ENCODE measurements around the gene FRMD4A. TPM values are rescaled to one million over a fixed set of nuclear protein-coding genes. Genes with fewer than 3 reads are reported as not detected.
A peak's percentile ranks its signal among the peaks of the same experiment; 100 is the strongest.

FRMD4A gene
- total and polyA plus RNA-seq, 8 donors: 6.9 to 25.3 (median 11.3) TPM

DNA sequence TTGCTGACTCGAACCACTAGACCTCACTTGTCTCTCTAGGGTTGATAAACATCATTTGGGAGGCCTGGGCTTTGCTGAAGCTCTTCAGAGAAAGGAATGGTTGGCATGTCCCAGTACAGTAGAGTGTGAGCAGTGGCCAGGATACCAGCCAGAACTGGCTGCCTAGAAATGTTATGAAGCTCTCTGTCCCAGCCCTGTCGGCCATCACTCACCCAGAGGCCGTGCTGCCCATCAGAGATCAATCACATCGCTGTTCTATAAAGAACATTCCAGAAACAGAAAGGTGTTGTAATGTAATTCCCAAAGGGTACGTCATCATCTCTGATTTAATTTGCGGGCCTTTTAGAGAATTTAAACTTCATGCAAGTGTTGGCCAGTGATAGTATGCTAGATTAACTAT, 632.5 kb downstream of the FRMD4A start:
- H3K36me3 ChIP-seq: peaks cover 13 to 69% (median 58%) of the 10 kb centered on the region in 4 donors
- WGBS, 5 donors: 80 to 94% (median 84%) methylated on average over 6 of the region's 6 CpGs
- TF ChIP-seq POLR2A (IDR thresholded peaks at IDR 0.05) (no peak), POLR2AphosphoS5 (IDR thresholded peaks at IDR 0.05) (no peak), EP300 (IDR thresholded peaks at IDR 0.05) (no peak)
- TF ChIP-seq, protein P1, sequence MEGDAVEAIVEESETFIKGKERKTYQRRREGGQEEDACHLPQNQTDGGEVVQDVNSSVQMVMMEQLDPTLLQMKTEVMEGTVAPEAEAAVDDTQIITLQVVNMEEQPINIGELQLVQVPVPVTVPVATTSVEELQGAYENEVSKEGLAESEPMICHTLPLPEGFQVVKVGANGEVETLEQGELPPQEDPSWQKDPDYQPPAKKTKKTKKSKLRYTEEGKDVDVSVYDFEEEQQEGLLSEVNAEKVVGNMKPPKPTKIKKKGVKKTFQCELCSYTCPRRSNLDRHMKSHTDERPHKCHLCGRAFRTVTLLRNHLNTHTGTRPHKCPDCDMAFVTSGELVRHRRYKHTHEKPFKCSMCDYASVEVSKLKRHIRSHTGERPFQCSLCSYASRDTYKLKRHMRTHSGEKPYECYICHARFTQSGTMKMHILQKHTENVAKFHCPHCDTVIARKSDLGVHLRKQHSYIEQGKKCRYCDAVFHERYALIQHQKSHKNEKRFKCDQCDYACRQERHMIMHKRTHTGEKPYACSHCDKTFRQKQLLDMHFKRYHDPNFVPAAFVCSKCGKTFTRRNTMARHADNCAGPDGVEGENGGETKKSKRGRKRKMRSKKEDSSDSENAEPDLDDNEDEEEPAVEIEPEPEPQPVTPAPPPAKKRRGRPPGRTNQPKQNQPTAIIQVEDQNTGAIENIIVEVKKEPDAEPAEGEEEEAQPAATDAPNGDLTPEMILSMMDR (IDR thresholded peaks at IDR 0.05): no peak

DNA sequence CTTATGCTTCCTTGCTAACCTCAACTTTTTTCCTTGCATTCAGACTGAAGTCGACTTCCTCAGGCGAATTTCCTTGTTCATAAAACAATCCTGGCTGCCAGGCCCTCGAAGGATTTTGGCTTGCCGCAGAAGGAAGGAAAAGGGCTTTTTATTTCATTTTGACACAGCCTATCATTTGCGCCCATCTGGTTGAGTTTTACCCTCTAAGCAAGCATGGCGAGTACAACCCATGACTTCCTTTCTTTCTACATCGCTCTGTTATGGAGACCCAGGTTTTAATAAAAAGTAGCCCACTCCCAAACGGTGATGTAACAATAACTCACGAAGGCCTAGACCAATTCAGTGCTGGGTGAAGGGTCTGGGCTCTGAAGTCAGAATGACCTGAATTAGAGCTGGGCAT, 634.7 kb downstream of the FRMD4A start:
- Histone ChIP-seq H3K36me3 (peaks cover 11 to 84% (median 75%) of the 10 kb centered on the region in 4 donors), H3K4me3 (no peak overlapping the region), H3K27me3 (no peaks in the 10 kb centered on the region), H3K27ac (no peak overlapping the region), H3K4me1 (peaks cover 0 to 12% (median 0%) of the 10 kb centered on the region in 4 donors), H3K9me3 (no peaks in the 10 kb centered on the region)
- TF ChIP-seq, protein P1 (IDR thresholded peaks at IDR 0.05): no peak
- no peak for TF ChIP-seq POLR2AphosphoS5 (IDR thresholded peaks at IDR 0.05)
- no peak for TF ChIP-seq POLR2A (IDR thresholded peaks at IDR 0.05)
- TF ChIP-seq EP300 (IDR thresholded peaks at IDR 0.05): no peak
- DNase-seq: no peak
- intact Hi-C loops (cut with DNase I; ENCODE audit: low total_unique reads): no loop called here
- 72 to 90% (median 84%) methylated on average over 9 of the region's 9 CpGs for WGBS, 5 donors

More for the DNA sequence above, 632.5 kb downstream of the FRMD4A start:
- intact Hi-C loops (cut with DNase I; ENCODE audit: low total_unique reads): no loop called here
- no peaks in the 10 kb centered on the region for H3K27me3 ChIP-seq
- DNase-seq: no peak
- peaks cover 0 to 19% (median 0%) of the 10 kb centered on the region in 4 donors for H3K4me1 ChIP-seq
- peak overlapping the region in 1 of 5 donors; percentile 27 for H3K27ac ChIP-seq
- H3K4me3 ChIP-seq: no peak overlapping the region
- H3K9me3 ChIP-seq: no peaks in the 10 kb centered on the region

DNA sequence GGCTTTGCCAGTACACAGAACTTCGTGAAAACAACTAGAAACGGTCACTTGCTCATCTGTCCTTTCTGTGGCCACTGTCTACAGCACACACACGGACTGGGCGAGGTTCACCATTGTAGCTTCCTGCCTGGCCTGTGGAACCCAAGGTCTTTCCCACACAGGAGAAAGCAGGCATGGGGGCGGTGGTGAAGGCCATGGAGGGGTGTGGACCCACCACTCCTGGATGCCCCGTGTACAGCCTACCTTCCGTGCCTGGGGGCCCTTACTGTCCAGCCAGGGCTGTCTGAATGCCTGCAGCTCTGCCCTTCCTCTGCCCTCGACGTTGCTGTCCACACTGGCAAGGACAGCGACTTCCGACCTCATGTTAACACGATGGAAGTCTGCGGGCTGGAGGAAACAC, 635.1 kb downstream of the FRMD4A start:
- Histone ChIP-seq H3K27me3 (no peaks in the 10 kb centered on the region), H3K4me3 (no peak overlapping the region), H3K36me3 (peaks cover 8 to 84% (median 76%) of the 10 kb centered on the region in 4 donors), H3K9me3 (no peaks in the 10 kb centered on the region), H3K27ac (no peak overlapping the region), H3K4me1 (peaks cover 0 to 12% (median 0%) of the 10 kb centered on the region in 4 donors)
- intact Hi-C loops (cut with DNase I; ENCODE audit: low total_unique reads): no loop called here
- DNase-seq: no peak
- TF ChIP-seq POLR2AphosphoS5 (IDR thresholded peaks at IDR 0.05) (no peak), POLR2A (IDR thresholded peaks at IDR 0.05) (no peak), EP300 (IDR thresholded peaks at IDR 0.05) (no peak)
- TF ChIP-seq, protein P1 (IDR thresholded peaks at IDR 0.05): no peak
- 72 to 84% (median 77%) methylated on average over 12 to 13 of the region's 13 CpGs for WGBS, 5 donors

DNA sequence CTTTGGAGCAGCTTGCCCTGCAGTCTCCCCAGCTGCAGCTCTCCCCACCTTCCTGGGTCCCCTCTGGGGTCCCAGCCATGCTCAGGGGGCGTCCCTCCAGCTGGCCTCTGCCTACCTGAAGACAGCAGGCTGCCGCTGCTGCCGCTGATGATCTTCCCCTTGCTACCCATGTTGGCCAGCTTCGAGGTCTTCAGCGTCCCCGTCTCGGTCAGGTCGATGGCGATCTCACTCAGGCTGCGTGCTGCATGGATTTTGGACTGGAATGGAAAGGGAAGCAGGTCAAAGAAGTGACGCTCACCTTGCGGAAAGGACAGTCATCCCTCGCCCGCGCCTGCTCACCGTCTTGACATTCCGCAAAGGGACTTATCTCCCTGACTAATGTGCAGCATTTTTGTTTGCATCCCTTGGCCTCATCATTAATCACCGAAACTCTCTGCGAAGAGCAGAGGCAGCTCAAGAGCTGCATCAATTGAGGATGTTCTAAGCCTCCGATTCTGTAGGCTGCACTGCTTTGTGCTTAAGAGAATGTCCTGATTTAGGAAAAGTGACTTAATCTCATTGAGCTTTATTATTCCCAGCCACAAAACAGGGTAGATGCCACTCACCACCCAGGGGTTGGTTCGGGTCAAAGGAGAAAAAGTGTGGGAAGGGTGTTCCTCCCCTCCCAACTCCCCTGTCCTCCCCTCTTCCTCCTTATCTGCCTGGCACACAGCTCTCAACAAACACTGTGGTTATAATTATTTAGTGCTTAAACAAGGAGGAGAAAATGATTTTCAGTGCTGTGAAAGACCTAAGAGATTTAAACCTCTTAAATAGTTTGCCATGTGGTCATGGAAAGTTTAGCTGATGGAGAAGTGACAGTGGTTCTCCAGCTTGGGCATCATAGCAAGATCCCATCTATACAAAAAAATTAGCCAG, 636.7 kb downstream of the FRMD4A start:
- no peak for TF ChIP-seq EP300 (IDR thresholded peaks at IDR 0.05)
- TF ChIP-seq, protein P1 (IDR thresholded peaks at IDR 0.05): no peak
- TF ChIP-seq POLR2AphosphoS5 (IDR thresholded peaks at IDR 0.05): no peak
- no peak for TF ChIP-seq POLR2A (IDR thresholded peaks at IDR 0.05)
- Histone ChIP-seq H3K9me3 (no peaks in the 10 kb centered on the region), H3K36me3 (peaks cover 8 to 81% (median 71%) of the 10 kb centered on the region in 4 donors), H3K4me3 (no peak overlapping the region), H3K27me3 (no peaks in the 10 kb centered on the region), H3K27ac (no peak overlapping the region), H3K4me1 (peaks cover 0 to 5% (median 0%) of the 10 kb centered on the region in 4 donors)
- 89 to 91% (median 90%) methylated on average over 19 to 21 of the region's 21 CpGs for WGBS, 5 donors
- intact Hi-C loops (cut with DNase I; ENCODE audit: low total_unique reads): no loop called here
- DNase-seq: no peak

All from stomach (tissue), 9 donors.